Measurements from ENCODE around the gene HTR6. TPM values are rescaled to one million over a fixed set of nuclear protein-coding genes. Genes with fewer than 3 reads are reported as not detected.

Gene HTR6
- total RNA-seq, 1 experiment from 2014 or later: 0.57 TPM

- POLR2A ChIA-PET: no interaction called here
- no peak for TF ChIP-seq REST (IDR thresholded peaks at IDR 0.05; ENCODE audit: low read depth)
- no peak for TF ChIP-seq FOSL1 (IDR thresholded peaks at IDR 0.05; ENCODE audit: low read depth)
- no peak for TF ChIP-seq ZBTB33 (IDR thresholded peaks at IDR 0.05; ENCODE audit: extremely low read depth, insufficient replicate concordance, low read length)
- Histone ChIP-seq H3K36me3 (ENCODE audit: control insufficient read depth in 1 of 2, insufficient read depth in 2 of 2, low read length in 2 of 2) (no peaks in the 10 kb centered on the region), H3K79me2 (ENCODE audit: insufficient read depth, low read length) (no peaks in the 10 kb centered on the region), H3K27ac (ENCODE audit: low read depth, low read length) (no peak overlapping the region), H3K9me3 (ENCODE audit: control insufficient read depth in 1 of 2, insufficient read depth in 1 of 2, low read depth in 1 of 2, low read length in 2 of 2) (no peaks in the 10 kb centered on the region), H3K4me1 (ENCODE audit: control insufficient read depth in 1 of 2, insufficient read depth in 2 of 2, low read length in 2 of 2) (no peaks in the 10 kb centered on the region), H3K9me2 (ENCODE audit: insufficient read depth) (no peaks in the 10 kb centered on the region), H3K4me2 (ENCODE audit: low read length) (no peak overlapping the region), H2AFZ (ENCODE audit: low read depth, low read length, poor library complexity, severe bottlenecking) (no peak overlapping the region), H3K27me3 (ENCODE audit: insufficient read depth, low read length) (no peaks in the 10 kb centered on the region), H3K4me3 (replicated peaks in 1 of 2; ENCODE audit: low read depth in 1 of 2, low read length in 2 of 2) (no peak overlapping the region), H3K9ac (ENCODE audit: low read length) (no peak overlapping the region), H4K20me1 (ENCODE audit: insufficient read depth) (no peaks in the 10 kb centered on the region)
- ATAC-seq (no peak), DNase-seq (ENCODE audit: low read depth, low spot score) (no peak)
- intact Hi-C loops (cut with micrococcal nuclease): no loop called here
- RAD21 ChIA-PET (ENCODE audit: low non-redundant PET in 1 of 2, low total read pairs in 2 of 2, uncharacterized antibody in 2 of 2, unreplicated experiment in 2 of 2): no interaction called here
- CTCF ChIA-PET: interaction anchor here (1.2 kb wide), 1 partner anchor 21 kb away, joined by 3 read pairs; no protein-coding TSS in a partner anchor
- no TSS peak for BruUV-seq (replicated peaks)
Measured at GRCh38 chr1:19683351-19683750, 18.7 kb downstream of the HTR6 start.
